Adrenal gland (tissue), 12 donors: ENCODE data around the gene GLB1L2. TPM values are rescaled to one million over a fixed set of nuclear protein-coding genes. Genes with fewer than 3 reads are reported as not detected.
A peak's percentile ranks its signal among the peaks of the same experiment; 100 is the strongest.
"Not testable (repeated sequence)": the region's sequence is repeated elsewhere in the genome, so short reads cannot be mapped to it uniquely, and the experiment has no call there.

Experiments used
- DNase-seq, 7 donors: peaks; one replicate each; pipeline ENCODE4 v3.0.0-alpha.2; 2019 to 2020
- H3K27ac ChIP-seq, 5 donors: fragments of 200-600 bp; sonication (generic) in 4 of 5; 1 replicate in 3 of 5; 2 replicates in 2 of 5; pipeline versions ENCODE4 v1.5.1 to v1.8.0; 2016 to 2020; ENCODE audit warnings: mild to moderate bottlenecking in 1 of 5
- H3K27me3 ChIP-seq: fragments of 200-600 bp; 2 replicates; pipeline ENCODE4 v1.8.0; 2021
- H3K36me3 ChIP-seq, 2 donors: fragments of 200-600 bp; replicated peaks in 1 of 2; 1 replicate in 1 of 2; 2 replicates in 1 of 2; pipeline versions ENCODE4 v1.5.1 to v1.8.0; 2018 to 2022
- H3K4me1 ChIP-seq, 2 donors: fragments of 200-600 bp; replicated peaks in 1 of 2; 1 replicate in 1 of 2; 2 replicates in 1 of 2; pipeline versions ENCODE4 v1.5.1 to v1.8.0; 2018 to 2021
- H3K4me3 ChIP-seq, 4 donors: fragments of 200-600 bp; sonication (generic) in 3 of 4; one replicate each; pipeline ENCODE4 v1.5.1; 2016 to 2018
- H3K9me3 ChIP-seq, 3 donors: fragments of 200-600 bp; sonication (generic) in 1 of 3; replicated peaks in 1 of 3; 1 replicate in 2 of 3; 2 replicates in 1 of 3; pipeline versions ENCODE4 v1.5.1 to v1.8.0; 2016 to 2021
- CTCF ChIP-seq, 6 experiments: fragments of 450-650 bp in 4 of 6; fragments of 200-600 bp in 2 of 6; sonication (generic) in 1 of 6; IDR thresholded peaks; 1 replicate in 5 of 6; 2 replicates in 1 of 6; pipeline versions ENCODE4 v1.5.1 to v1.8.0; 2016 to 2021; ENCODE audit warnings: antibody characterized with exemption in 6 of 6, mild to moderate bottlenecking in 2 of 6, moderate library complexity in 1 of 6
- POLR2A ChIP-seq, 2 donors: fragments of 450-650 bp; IDR thresholded peaks; one replicate each; pipeline ENCODE4 v1.6.1; 2017; ENCODE audit warnings: antibody characterized with exemption in 2 of 2, mild to moderate bottlenecking in 2 of 2, moderate library complexity in 1 of 2
- WGBS, 4 donors: extraction: QIAGEN DNeasy Blood & Tissue Kit in 2 of 4; methylation state at CpG; one replicate each; pipeline versions ENCODE4 v1.1.5 to v1.1.7; 2013 to 2017; 5-methylcytosine and 5-hydroxymethylcytosine counted together
- intact Hi-C, 2 donors: fragments of 100-400 bp; cut with DNase I; formaldehyde crosslinking; loops; one replicate each; pipeline versions ENCODE4 v1.14.1 to v1.15.0; 2022 to 2023
- polyA plus RNA-seq, 3 donors: library from polyadenylated mRNA; stranded (reverse); fragments of 200-250 nt in 2 of 3; fragments of 350-450 nt in 1 of 3; fragmentation: Illumina TruSeq in 1 of 3; extraction: RNeasy Lipid Tissue Mini Kit (QIAGEN cat#74804) in 1 of 3; gene quantifications; one replicate each; pipeline ENCODE4 v1.2.3, GENCODE V29; 2013 to 2014
- total RNA-seq, 9 donors: library from RNA; depleted of rRNA in 4 of 9; stranded (reverse); fragments of >200 nt in 4 of 9; fragments of 120-200 nt in 1 of 9; fragmentation: NEBNext Ultra II Directional in 1 of 9; extraction: Animal tissue kit (Norgen Biotek cat#: 25700) in 1 of 9; gene quantifications; one replicate each; pipeline versions ENCODE4 v1.1.0 to v1.2.4, GENCODE V29; 2013 to 2023
- donor health status: healthy with polysubstance abuse.
- donor health status: Bipolar disorder and iron deficiency.
- donor health status: DM: yes; HTN: yes; CAD: no.
- donor health status: DM: no; HTN: no; CAD: no.
- donor health status: DM: no; HTN: no; CAD: no.
- donor health status: DM: yes; HTN: yes; CAD: no.

GLB1L2 gene
- total and polyA plus RNA-seq, 12 donors = 0.66 to 8.1 (median 2.6) TPM

- H3K36me3 ChIP-seq = no peaks in the 10 kb centered on the region
- H3K4me1 ChIP-seq = no peaks in the 10 kb centered on the region
- TF ChIP-seq POLR2A (IDR thresholded peaks at IDR 0.05) (no peak), CTCF (IDR thresholded peaks at IDR 0.05) (no peak)
- intact Hi-C loops = no loop called here
- H3K9me3 ChIP-seq = peaks cover 0 to 5% (median 0%) of the 10 kb centered on the region in 3 donors
- no peak overlapping the region for H3K27ac ChIP-seq
- peak in 1 of 7 donors; percentile 15 for DNase-seq
- 75 to 87% (median 81%) methylated on average over 8 to 9 of the region's 9 CpGs for WGBS, 4 donors
- H3K27me3 ChIP-seq = no peaks in the 10 kb centered on the region
- H3K4me3 ChIP-seq = no peak overlapping the region
Observed at GRCh38 chr11:134313821-134314607, 17.8 kb upstream of the GLB1L2 start.

DNA sequence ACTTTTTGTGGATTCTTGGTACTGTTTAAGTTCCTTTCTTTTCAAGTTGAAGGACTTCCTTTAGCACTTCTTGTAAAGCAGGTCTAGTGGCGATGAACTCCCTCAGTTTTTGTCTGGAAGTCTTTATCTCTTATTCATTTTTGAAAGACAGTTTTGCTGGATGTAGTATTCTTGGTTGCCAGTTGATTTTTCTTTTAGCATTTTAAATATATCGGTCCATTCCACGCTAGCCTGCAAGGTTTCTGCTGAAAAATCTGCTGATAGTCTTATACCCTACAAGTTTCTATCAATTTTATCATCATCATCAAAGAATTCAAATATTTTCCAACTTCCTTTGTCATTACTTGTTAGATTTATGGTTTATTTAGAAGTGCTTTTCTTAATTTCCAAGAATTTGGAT is 14.7 kb upstream of the GLB1L2 start:
- peaks cover 0 to 5% (median 0%) of the 10 kb centered on the region in 3 donors for H3K9me3 ChIP-seq
- no peak overlapping the region for H3K4me3 ChIP-seq
- DNase-seq = no peak
- no peak overlapping the region for H3K27ac ChIP-seq
- H3K27me3 ChIP-seq = no peaks in the 10 kb centered on the region
- H3K36me3 ChIP-seq = no peaks in the 10 kb centered on the region
- H3K4me1 ChIP-seq = no peaks in the 10 kb centered on the region
- TF ChIP-seq POLR2A (IDR thresholded peaks at IDR 0.05) = no peak
- no peak for TF ChIP-seq CTCF (IDR thresholded peaks at IDR 0.05)
- intact Hi-C loops = no loop called here
- 89 to 94% (median 92%) methylated on average over 3 of the region's 3 CpGs for WGBS, 4 donors

DNA sequence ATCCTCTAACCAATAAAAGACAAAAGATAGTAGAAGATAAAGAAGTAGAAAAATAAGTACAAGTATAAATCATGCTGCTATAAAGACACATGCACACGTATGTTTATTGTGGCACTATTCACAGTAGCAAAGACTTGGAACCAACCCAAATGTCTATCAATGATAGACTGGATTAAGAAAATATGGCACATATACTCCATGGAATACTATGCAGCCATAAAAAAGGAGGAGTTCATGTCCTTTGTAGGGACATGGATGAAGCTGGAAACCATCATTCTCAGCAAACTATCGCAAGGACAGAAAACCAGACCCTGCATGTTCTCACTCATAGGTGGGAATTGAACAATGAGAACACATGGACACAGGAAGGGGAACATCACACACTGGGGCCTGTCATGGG is 10.4 kb upstream of the GLB1L2 start:
- H3K4me1 ChIP-seq, H3K4me3 ChIP-seq, intact Hi-C loops, H3K27me3 ChIP-seq, H3K27ac ChIP-seq, H3K9me3 ChIP-seq, H3K36me3 ChIP-seq, DNase-seq: not testable (repeated sequence)
- WGBS, 4 donors = 73 to 92% (median 82%) methylated on average over 2 of the region's 2 CpGs

DNA sequence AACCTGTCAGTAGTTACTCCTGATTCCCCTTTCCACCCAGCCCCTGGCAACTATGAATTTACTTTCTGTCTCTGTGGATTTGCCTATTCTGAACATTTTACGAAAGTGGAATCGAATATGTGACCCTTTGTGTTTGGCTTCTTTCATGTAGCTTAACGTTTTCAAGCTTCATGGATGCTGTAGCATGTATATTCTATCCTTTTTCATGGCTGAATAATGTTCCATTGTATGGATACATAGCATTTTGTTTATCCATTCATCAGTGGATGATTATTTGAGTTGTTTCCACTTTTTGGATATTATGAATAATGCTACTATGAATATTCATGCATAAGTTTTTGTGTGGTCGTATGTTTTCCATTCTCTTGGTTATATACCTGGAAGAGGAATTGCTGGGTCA is 9.2 kb upstream of the GLB1L2 start:
- Histone ChIP-seq H3K27me3 (no peaks in the 10 kb centered on the region), H3K4me3 (no peak overlapping the region), H3K27ac (no peak overlapping the region), H3K36me3 (no peaks in the 10 kb centered on the region), H3K9me3 (no peaks in the 10 kb centered on the region), H3K4me1 (no peaks in the 10 kb centered on the region)
- intact Hi-C loops = no loop called here
- WGBS, 4 donors = 70 to 83% (median 75%) methylated on average over 4 of the region's 4 CpGs
- DNase-seq = no peak
- TF ChIP-seq CTCF (IDR thresholded peaks at IDR 0.05) = no peak
- TF ChIP-seq POLR2A (IDR thresholded peaks at IDR 0.05) = no peak

- peaks cover 12 to 13% of the 10 kb centered on the region in 2 donors for H3K4me1 ChIP-seq
- H3K27me3 ChIP-seq = no peaks in the 10 kb centered on the region
- H3K27ac ChIP-seq = no peak overlapping the region
- no peaks in the 10 kb centered on the region for H3K9me3 ChIP-seq
- no peak for DNase-seq
- intact Hi-C loops = no loop called here
- H3K4me3 ChIP-seq = no peak overlapping the region
- 93 to 100% (median 96%) methylated on average over 1 of the region's 1 CpG for WGBS, 4 donors
- TF ChIP-seq CTCF (IDR thresholded peaks at IDR 0.05) = no peak
- no peak for TF ChIP-seq POLR2A (IDR thresholded peaks at IDR 0.05)
- no peaks in the 10 kb centered on the region for H3K36me3 ChIP-seq
Observed at GRCh38 chr11:134328433-134328832, 3.4 kb upstream of the GLB1L2 start.
